A673 (cell line): ENCODE measurements around the gene CCM2L. TPM values are rescaled to one million over a fixed set of nuclear protein-coding genes. Genes with fewer than 3 reads are reported as not detected.

Experiments used
- BruUV-seq: library from RNA; stranded (reverse); fragments of 400-500 nt; replicated peaks from 2 replicates; lab custom pipeline; 2021; lab: Mats Ljungman, UMichigan
- CTCF ChIA-PET: fragments of 300-600 bp; sonication (Branson Sonifier 250); formaldehyde crosslinking; loops from one replicate; lab custom pipeline; 2022; ENCODE audit warnings: antibody characterized with exemption; lab: Charles Lee
- POLR2A ChIA-PET: fragments of 300-600 bp; sonication (Branson Sonifier 250); formaldehyde crosslinking; loops from one replicate; lab custom pipeline; 2022; ENCODE audit warnings: antibody characterized with exemption; ENCODE audit not compliant: low non-redundant PET; lab: Charles Lee
- DNase-seq: peaks from one replicate; pipeline ENCODE4 v3.0.0-alpha.2; 2015; ENCODE audit warnings: low spot score
- H3K27ac ChIP-seq: fragments of 200-600 bp; sonication (generic); 2 replicates; pipeline ENCODE4 v1.5.1; 2016; ENCODE audit warnings: mixed run types, low read depth, mild to moderate bottlenecking, mixed read lengths, antibody characterized with exemption, low read length; ENCODE audit not compliant: poor library complexity, severe bottlenecking
- H3K27me3 ChIP-seq: fragments of 200-600 bp; sonication (generic); replicated peaks from 2 replicates; pipeline ENCODE4 v1.6.1; 2017; ENCODE audit warnings: mixed run types, low read depth, mild to moderate bottlenecking, mixed read lengths, antibody characterized with exemption, low read length; ENCODE audit not compliant: insufficient read depth, poor library complexity
- H3K36me3 ChIP-seq: fragments of 200-600 bp; sonication (generic); 2 replicates; pipeline ENCODE4 v1.6.1; 2016; ENCODE audit warnings: mixed run types, mild to moderate bottlenecking, mixed read lengths, antibody characterized with exemption, low read length; ENCODE audit not compliant: insufficient read depth, poor library complexity, severe bottlenecking
- H3K4me1 ChIP-seq: fragments of 200-600 bp; sonication (generic); 2 replicates; pipeline ENCODE4 v1.6.1; 2017; ENCODE audit warnings: mixed run types, mild to moderate bottlenecking, mixed read lengths, antibody characterized with exemption, low read length; ENCODE audit not compliant: insufficient read depth, poor library complexity, severe bottlenecking
- H3K4me3 ChIP-seq: fragments of 200-600 bp; sonication (generic); 2 replicates; pipeline ENCODE4 v1.5.1; 2016; ENCODE audit warnings: low read depth, mixed run types, mild to moderate bottlenecking, mixed read lengths, low read length; ENCODE audit not compliant: poor library complexity, severe bottlenecking
- H3K9me3 ChIP-seq: fragments of 200-600 bp; sonication (generic); 2 replicates; pipeline ENCODE4 v1.6.1; 2016; ENCODE audit warnings: mixed run types, low read depth, mild to moderate bottlenecking, mixed read lengths, antibody characterized with exemption, low read length; ENCODE audit not compliant: poor library complexity, severe bottlenecking
- EZH2 ChIP-seq: fragments of 200-600 bp; sonication (generic); IDR thresholded peaks from 2 replicates; pipeline ENCODE4 v1.6.1; 2017; ENCODE audit warnings: borderline replicate concordance, low read depth, mild to moderate bottlenecking, mixed read lengths, antibody characterized with exemption, low read length; ENCODE audit not compliant: poor library complexity, severe bottlenecking
- intact Hi-C: fragments of 100-400 bp; cut with micrococcal nuclease; formaldehyde crosslinking; loops from one replicate; pipeline ENCODE4 v1.10.0; 2022; ENCODE audit not compliant: unreplicated experiment
- total RNA-seq: library from RNA; stranded (reverse); gene quantifications from 2 replicates; pipeline ENCODE4 v1.2.3, GENCODE V29; 2021
- TF ChIP-seq, protein P1 (sequence below): fragments of 300-800, 200-600 bp; sonication (generic); conservative IDR thresholded peaks from 2 replicates; pipeline ENCODE4 v1.5.1; 2017; ENCODE audit warnings: low read depth, mild to moderate bottlenecking, antibody characterized with exemption, low read length, moderate library complexity, mixed read lengths

The CCM2L gene
- total RNA-seq, 1 experiment from 2014 or later = not detected

DNA sequence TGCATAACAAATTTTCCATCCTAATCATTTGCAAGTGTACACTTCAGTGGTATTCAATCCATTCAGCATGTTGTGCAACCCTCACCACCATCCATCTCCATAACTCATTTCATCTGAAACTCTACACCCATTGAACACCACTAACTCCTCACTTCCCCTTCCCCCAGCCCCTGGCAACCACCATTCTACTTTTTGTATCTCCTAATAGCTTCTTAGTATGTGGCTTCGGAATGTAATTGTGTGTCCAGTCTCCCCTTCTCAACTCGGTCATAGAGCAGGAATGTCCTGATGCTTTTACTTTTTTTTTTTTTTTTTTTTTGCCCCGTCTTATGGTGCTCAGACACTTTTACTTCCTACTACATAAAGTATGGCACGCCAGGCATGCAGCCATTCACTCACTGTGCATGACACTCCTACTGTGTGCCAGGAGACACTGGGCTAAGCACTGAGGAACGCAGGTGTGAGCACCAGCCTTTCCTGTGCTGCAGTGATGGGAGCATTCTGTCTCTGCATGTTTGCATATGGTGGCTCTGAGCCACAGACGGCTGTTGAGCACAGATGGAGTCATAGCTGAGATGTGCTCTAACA, 57.1 kb downstream of the CCM2L start:
- TF ChIP-seq EZH2 = no peak
- TF ChIP-seq, protein P1, sequence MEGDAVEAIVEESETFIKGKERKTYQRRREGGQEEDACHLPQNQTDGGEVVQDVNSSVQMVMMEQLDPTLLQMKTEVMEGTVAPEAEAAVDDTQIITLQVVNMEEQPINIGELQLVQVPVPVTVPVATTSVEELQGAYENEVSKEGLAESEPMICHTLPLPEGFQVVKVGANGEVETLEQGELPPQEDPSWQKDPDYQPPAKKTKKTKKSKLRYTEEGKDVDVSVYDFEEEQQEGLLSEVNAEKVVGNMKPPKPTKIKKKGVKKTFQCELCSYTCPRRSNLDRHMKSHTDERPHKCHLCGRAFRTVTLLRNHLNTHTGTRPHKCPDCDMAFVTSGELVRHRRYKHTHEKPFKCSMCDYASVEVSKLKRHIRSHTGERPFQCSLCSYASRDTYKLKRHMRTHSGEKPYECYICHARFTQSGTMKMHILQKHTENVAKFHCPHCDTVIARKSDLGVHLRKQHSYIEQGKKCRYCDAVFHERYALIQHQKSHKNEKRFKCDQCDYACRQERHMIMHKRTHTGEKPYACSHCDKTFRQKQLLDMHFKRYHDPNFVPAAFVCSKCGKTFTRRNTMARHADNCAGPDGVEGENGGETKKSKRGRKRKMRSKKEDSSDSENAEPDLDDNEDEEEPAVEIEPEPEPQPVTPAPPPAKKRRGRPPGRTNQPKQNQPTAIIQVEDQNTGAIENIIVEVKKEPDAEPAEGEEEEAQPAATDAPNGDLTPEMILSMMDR = no peak
- Histone ChIP-seq H3K36me3 (no peaks in the 10 kb centered on the region), H3K4me1 (no peaks in the 10 kb centered on the region), H3K9me3 (no peaks in the 10 kb centered on the region), H3K27me3 (peaks cover 8% of the 10 kb centered on the region), H3K4me3 (no peak overlapping the region), H3K27ac (no peak overlapping the region)
- intact Hi-C loops = no loop called here
- no TSS peak for BruUV-seq
- ChIA-PET POLR2A (no interaction called here), CTCF (interaction anchor here (0.7 kb wide), 1 partner anchor 245 kb away, joined by 5 read pairs; no protein-coding TSS in a partner anchor)
- DNase-seq = no peak

- no peak for TF ChIP-seq EZH2
- TF ChIP-seq, protein P1 = no peak
- intact Hi-C loops = no loop called here
- no TSS peak for BruUV-seq
- Histone ChIP-seq H3K36me3 (no peaks in the 10 kb centered on the region), H3K4me1 (no peaks in the 10 kb centered on the region), H3K9me3 (no peaks in the 10 kb centered on the region), H3K4me3 (no peak overlapping the region), H3K27ac (no peak overlapping the region), H3K27me3 (no peaks in the 10 kb centered on the region)
- ChIA-PET POLR2A (no interaction called here), CTCF (no interaction called here)
- DNase-seq = no peak
These were observed 57.9 kb downstream of the CCM2L start for GRCh38 chr20:32068174-32068573.

GRCh38 chr20:32069711-32070110, 59.5 kb downstream of the CCM2L start:
- Histone ChIP-seq H3K9me3 (no peaks in the 10 kb centered on the region), H3K27me3 (peaks cover 5% of the 10 kb centered on the region), H3K4me1 (no peaks in the 10 kb centered on the region), H3K36me3 (no peaks in the 10 kb centered on the region), H3K4me3 (no peak overlapping the region), H3K27ac (no peak overlapping the region)
- BruUV-seq = no TSS peak
- TF ChIP-seq, protein P1 = no peak
- TF ChIP-seq EZH2 = no peak
- POLR2A ChIA-PET = no interaction called here
- intact Hi-C loops = no loop called here
- CTCF ChIA-PET = no interaction called here
- no peak for DNase-seq
